ENCODE measurements around the gene SIX3. TPM values are rescaled to one million over a fixed set of nuclear protein-coding genes. Genes with fewer than 3 reads are reported as not detected.

The SIX3 gene
- total and polyA plus RNA-seq, 4 donors = not detected

GRCh38 chr2:44929159-44929734, 12.3 kb upstream of the SIX3 start:
- Histone ChIP-seq H3K9me3 (ENCODE audit: control insufficient read depth, low read length) (no peaks in the 10 kb centered on the region), H3K36me3 (ENCODE audit: control insufficient read depth in 1 of 2, insufficient read depth in 2 of 2, low read length in 1 of 2) (no peaks in the 10 kb centered on the region), H3K27ac (ENCODE audit: low read depth in 1 of 2, low read length in 2 of 2) (no peak overlapping the region), H3K27me3 (ENCODE audit: control insufficient read depth in 1 of 2, insufficient read depth in 2 of 2, low read length in 1 of 2) (peaks cover 0 to 4% of the 10 kb centered on the region in 2 donors), H3K4me3 (ENCODE audit: low read length in 2 of 2) (peak overlapping the region in 1 of 2 donors; percentile 0), H3K4me1 (ENCODE audit: control insufficient read depth in 1 of 2, insufficient read depth in 2 of 2, low read length in 2 of 2) (no peaks in the 10 kb centered on the region)
- intact Hi-C loops (cut with DNase I) = no loop called here
- 6% methylated on average over 32 to 66 of the region's 66 CpGs for WGBS, 2 donors
- ATAC-seq (ENCODE audit: low FRiP score) (peak; percentile 23), DNase-seq (peak in 1 of 2 donors; percentile 76)

- Histone ChIP-seq H3K4me3 (ENCODE audit: low read length in 2 of 2) (no peak overlapping the region), H3K27me3 (ENCODE audit: control insufficient read depth in 1 of 2, insufficient read depth in 2 of 2, low read length in 1 of 2) (peaks cover 0 to 4% of the 10 kb centered on the region in 2 donors), H3K27ac (ENCODE audit: low read depth in 1 of 2, low read length in 2 of 2) (no peak overlapping the region), H3K4me1 (ENCODE audit: control insufficient read depth in 1 of 2, insufficient read depth in 2 of 2, low read length in 2 of 2) (no peaks in the 10 kb centered on the region), H3K36me3 (ENCODE audit: control insufficient read depth in 1 of 2, insufficient read depth in 2 of 2, low read length in 1 of 2) (no peaks in the 10 kb centered on the region), H3K9me3 (ENCODE audit: control insufficient read depth, low read length) (no peaks in the 10 kb centered on the region)
- ATAC-seq (ENCODE audit: low FRiP score) (no peak), DNase-seq (peak in 1 of 2 donors; percentile 76)
- intact Hi-C loops (cut with DNase I) = no loop called here
- WGBS, 2 donors = 20 to 21% methylated on average over 32 of the region's 32 CpGs
Measured at GRCh38 chr2:44929735-44930273, 11.7 kb upstream of the SIX3 start.

GRCh38 chr2:44930274-44931197, 11.0 kb upstream of the SIX3 start:
- no peak overlapping the region for H3K4me3 ChIP-seq (ENCODE audit: low read length in 2 of 2)
- peaks cover 0 to 4% of the 10 kb centered on the region in 2 donors for H3K27me3 ChIP-seq (ENCODE audit: control insufficient read depth in 1 of 2, insufficient read depth in 2 of 2, low read length in 1 of 2)
- WGBS, 2 donors = 43 to 54% methylated on average over 28 of the region's 28 CpGs

GRCh38 chr2:44931198-44931780, 10.2 kb upstream of the SIX3 start:
- ATAC-seq (ENCODE audit: low FRiP score) = no peak
- Histone ChIP-seq H3K4me1 (ENCODE audit: control insufficient read depth in 1 of 2, insufficient read depth in 2 of 2, low read length in 2 of 2) (no peaks in the 10 kb centered on the region), H3K27me3 (ENCODE audit: control insufficient read depth in 1 of 2, insufficient read depth in 2 of 2, low read length in 1 of 2) (peaks cover 0 to 4% of the 10 kb centered on the region in 2 donors), H3K4me3 (ENCODE audit: low read length in 2 of 2) (no peak overlapping the region), H3K27ac (ENCODE audit: low read depth in 1 of 2, low read length in 2 of 2) (no peak overlapping the region), H3K9me3 (ENCODE audit: control insufficient read depth, low read length) (no peaks in the 10 kb centered on the region), H3K36me3 (ENCODE audit: control insufficient read depth in 1 of 2, insufficient read depth in 2 of 2, low read length in 1 of 2) (no peaks in the 10 kb centered on the region)
- DNase-seq = no peak
- intact Hi-C loops (cut with DNase I) = no loop called here
- 89 to 91% methylated on average over 10 of the region's 10 CpGs for WGBS, 2 donors

More at GRCh38 chr2:44930274-44931197, 11.0 kb upstream of the SIX3 start:
- Histone ChIP-seq H3K9me3 (ENCODE audit: control insufficient read depth, low read length) (no peaks in the 10 kb centered on the region), H3K4me1 (ENCODE audit: control insufficient read depth in 1 of 2, insufficient read depth in 2 of 2, low read length in 2 of 2) (no peaks in the 10 kb centered on the region), H3K27ac (ENCODE audit: low read depth in 1 of 2, low read length in 2 of 2) (no peak overlapping the region), H3K36me3 (ENCODE audit: control insufficient read depth in 1 of 2, insufficient read depth in 2 of 2, low read length in 1 of 2) (no peaks in the 10 kb centered on the region)
- DNase-seq = no peak
- intact Hi-C loops (cut with DNase I) = no loop called here
- ATAC-seq (ENCODE audit: low FRiP score) = no peak

GRCh38 chr2:44932079-44932478, 9.4 kb upstream of the SIX3 start:
- DNase-seq = no peak
- no peaks in the 10 kb centered on the region for H3K4me1 ChIP-seq (ENCODE audit: control insufficient read depth in 1 of 2, insufficient read depth in 2 of 2, low read length in 2 of 2)
- H3K27me3 ChIP-seq (ENCODE audit: control insufficient read depth in 1 of 2, insufficient read depth in 2 of 2, low read length in 1 of 2) = peaks cover 0 to 4% of the 10 kb centered on the region in 2 donors

GRCh38 chr2:44932564-44933392, 8.7 kb upstream of the SIX3 start:
- ATAC-seq (ENCODE audit: low FRiP score) = no peak
- intact Hi-C loops (cut with DNase I) = no loop called here
- Histone ChIP-seq H3K9me3 (ENCODE audit: control insufficient read depth, low read length) (no peaks in the 10 kb centered on the region), H3K27me3 (ENCODE audit: control insufficient read depth in 1 of 2, insufficient read depth in 2 of 2, low read length in 1 of 2) (peaks cover 0 to 4% of the 10 kb centered on the region in 2 donors), H3K36me3 (ENCODE audit: control insufficient read depth in 1 of 2, insufficient read depth in 2 of 2, low read length in 1 of 2) (no peaks in the 10 kb centered on the region), H3K27ac (ENCODE audit: low read depth in 1 of 2, low read length in 2 of 2) (no peak overlapping the region), H3K4me1 (ENCODE audit: control insufficient read depth in 1 of 2, insufficient read depth in 2 of 2, low read length in 2 of 2) (no peaks in the 10 kb centered on the region), H3K4me3 (ENCODE audit: low read length in 2 of 2) (no peak overlapping the region)
- WGBS, 2 donors = 25 to 34% methylated on average over 45 of the region's 45 CpGs
- no peak for DNase-seq

More at GRCh38 chr2:44932079-44932478, 9.4 kb upstream of the SIX3 start:
- Histone ChIP-seq H3K9me3 (ENCODE audit: control insufficient read depth, low read length) (no peaks in the 10 kb centered on the region), H3K4me3 (ENCODE audit: low read length in 2 of 2) (no peak overlapping the region), H3K27ac (ENCODE audit: low read depth in 1 of 2, low read length in 2 of 2) (no peak overlapping the region), H3K36me3 (ENCODE audit: control insufficient read depth in 1 of 2, insufficient read depth in 2 of 2, low read length in 1 of 2) (no peaks in the 10 kb centered on the region)
- intact Hi-C loops (cut with DNase I) = no loop called here
- WGBS, 2 donors = 83 to 84% methylated on average over 12 of the region's 12 CpGs
- no peak for ATAC-seq (ENCODE audit: low FRiP score)

- WGBS, 2 donors = 11 to 13% methylated on average over 19 of the region's 19 CpGs
- H3K27me3 ChIP-seq (ENCODE audit: control insufficient read depth in 1 of 2, insufficient read depth in 2 of 2, low read length in 1 of 2) = peaks cover 0 to 4% of the 10 kb centered on the region in 2 donors
- no peaks in the 10 kb centered on the region for H3K4me1 ChIP-seq (ENCODE audit: control insufficient read depth in 1 of 2, insufficient read depth in 2 of 2, low read length in 2 of 2)
- H3K27ac ChIP-seq (ENCODE audit: low read depth in 1 of 2, low read length in 2 of 2) = no peak overlapping the region
- no peaks in the 10 kb centered on the region for H3K9me3 ChIP-seq (ENCODE audit: control insufficient read depth, low read length)
- no peak overlapping the region for H3K4me3 ChIP-seq (ENCODE audit: low read length in 2 of 2)
- no peak for ATAC-seq (ENCODE audit: low FRiP score)
- no peak for DNase-seq
- intact Hi-C loops (cut with DNase I) = no loop called here
- no peaks in the 10 kb centered on the region for H3K36me3 ChIP-seq (ENCODE audit: control insufficient read depth in 1 of 2, insufficient read depth in 2 of 2, low read length in 1 of 2)
Measured at GRCh38 chr2:44933434-44933951, 8.0 kb upstream of the SIX3 start.
